ENCODE measurements around the gene CCDC188.

CCDC188 gene

DNA sequence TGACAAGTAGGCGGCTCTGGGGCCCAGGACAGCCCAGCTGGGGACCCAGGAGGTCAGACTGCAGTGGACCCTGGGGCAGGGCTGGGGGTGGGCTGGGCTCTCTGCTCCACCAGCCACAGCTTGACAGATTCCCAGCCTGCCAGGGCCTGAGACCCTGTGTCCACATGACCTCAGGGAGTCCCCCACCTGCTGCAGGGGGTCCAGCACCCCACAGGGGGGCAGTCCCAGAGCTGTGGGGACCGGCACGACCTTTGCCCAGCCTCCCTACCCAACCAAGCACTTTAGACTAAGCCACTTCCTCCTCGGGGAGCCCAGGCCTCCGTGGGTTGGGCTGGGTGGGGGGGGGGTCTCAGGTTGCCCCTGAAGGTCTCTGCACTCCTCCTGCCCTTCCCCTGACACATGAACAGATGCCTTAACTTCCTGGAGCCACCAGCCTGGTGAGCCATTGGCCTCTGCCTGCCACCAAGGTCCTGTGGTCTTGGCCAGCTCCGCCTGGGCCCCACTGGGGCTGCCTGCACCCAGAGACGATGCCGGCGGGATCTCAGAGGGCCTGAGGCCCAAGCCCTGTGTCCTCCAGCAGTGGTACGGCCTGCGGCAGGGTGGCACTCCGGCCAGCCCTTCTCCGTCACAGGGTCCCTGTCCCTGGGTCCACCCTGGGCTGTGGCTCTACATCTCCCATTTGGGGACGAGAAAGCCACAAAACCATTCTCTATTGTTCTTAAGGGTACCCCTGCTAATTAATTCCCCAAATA lies 3.4 kb downstream of the CCDC188 start:
- no peak for DNase-seq (ENCODE audit: low read depth)

DNA sequence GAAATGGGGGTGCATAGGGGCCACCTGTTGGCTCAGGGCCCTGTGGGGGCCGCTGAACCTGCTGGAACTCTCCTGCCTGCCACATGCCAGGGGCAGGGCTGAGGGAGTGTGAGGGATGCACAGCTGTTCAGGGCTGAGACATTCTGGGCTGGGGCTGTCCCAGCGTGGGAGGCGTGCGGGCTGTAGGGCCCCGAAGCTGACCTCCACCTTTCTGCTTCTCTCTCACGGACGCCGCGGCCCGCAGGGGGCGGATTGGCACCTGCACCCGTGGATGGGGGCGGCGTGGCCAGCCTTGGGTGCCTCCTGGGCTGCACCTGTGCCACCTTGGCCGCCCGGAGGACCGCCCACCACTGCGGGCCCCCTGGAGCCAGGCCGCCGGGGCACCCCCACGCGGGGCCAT lies 4.1 kb downstream of the CCDC188 start:
- no peak for DNase-seq (ENCODE audit: low read depth)

DNA sequence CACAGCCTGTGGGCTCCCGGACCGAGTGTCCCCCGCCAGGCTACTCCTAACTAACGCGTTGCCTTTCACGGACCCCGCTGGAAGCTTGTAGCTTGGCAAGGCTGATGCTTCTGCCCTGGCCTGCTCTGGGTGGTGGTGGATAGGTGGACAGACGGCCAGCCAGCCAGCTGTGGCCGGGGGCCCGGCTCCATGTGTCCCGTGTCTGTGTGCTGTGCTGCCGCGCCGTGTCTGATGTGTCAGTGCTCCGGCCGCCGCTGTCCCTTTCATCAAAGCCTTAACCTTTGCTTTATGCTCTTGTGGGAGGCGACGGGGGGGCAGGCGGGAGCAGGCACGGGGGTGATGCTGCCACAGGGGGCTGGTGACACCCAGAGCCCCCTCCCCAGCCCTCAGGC lies 5.0 kb downstream of the CCDC188 start:
- no peak for DNase-seq (ENCODE audit: low read depth)

DNA sequence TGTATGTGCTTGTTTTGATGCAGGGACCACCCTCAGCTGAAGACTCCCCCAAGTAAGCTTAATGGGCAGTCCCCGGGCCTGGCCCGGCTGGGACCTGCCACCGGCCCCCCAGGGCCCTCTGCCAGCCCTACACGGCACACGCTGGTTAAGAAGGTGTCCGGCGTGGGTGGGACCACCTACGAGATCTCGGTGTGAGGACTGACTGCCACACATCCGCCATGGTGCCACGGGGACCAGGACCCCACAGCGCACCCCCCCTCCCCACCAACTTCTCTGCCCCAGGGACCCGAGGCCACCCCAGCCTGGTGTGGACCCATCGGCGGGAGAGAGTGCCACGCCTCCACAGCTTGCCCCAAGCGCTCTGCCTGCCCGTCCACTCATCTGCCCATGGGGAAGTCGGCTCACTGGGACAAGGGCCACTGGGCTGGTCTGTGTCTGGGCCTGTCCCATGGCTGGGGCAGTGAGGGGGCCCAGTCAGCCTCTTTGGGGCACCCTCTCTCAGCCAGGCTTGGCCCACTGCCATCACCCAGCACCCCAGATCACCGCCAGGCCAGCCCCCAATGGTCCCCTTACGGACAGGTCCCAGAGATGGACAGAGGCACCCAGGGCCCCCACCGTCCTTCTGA lies 5.5 kb downstream of the CCDC188 start:
- DNase-seq (ENCODE audit: low read depth) = no peak

DNA sequence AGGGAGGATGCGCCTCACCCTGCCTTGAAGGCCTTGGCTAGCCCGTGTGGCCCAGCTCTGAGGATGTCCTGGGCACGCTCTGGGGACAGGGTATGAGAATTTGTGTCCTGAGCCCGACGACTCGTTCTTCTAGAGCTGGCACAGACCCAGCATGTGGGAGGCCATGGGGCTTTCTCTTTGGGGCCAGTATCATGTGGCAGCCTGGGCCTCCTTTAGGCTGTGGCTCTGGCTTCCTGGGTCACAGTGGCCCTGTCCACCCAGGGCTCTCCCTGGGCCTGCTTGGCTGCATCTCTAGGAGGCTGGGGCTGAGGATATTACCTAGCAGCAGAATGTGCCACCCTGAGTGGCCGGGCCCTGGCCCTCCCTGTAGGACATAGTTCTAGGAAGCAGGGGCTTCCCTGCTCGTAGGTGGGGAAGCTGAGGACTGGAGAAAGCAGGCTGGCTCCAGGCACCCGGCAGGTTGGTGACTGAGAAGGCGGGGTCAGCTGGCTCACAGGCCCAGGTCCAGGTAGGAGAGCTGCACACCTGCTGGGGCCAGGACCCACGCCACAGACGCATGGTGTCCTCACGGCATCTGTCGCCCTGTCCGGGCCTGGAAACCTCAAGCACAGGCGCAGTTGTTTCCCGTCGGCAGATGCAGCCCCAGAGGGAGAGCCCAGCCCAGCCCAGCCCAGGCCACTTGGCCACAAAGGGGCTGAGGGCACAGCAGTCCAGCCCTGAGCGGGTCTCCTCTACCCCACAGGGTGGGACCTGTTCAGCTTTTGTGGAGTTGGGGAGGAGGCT lies 6.8 kb downstream of the CCDC188 start:
- no peak for DNase-seq (ENCODE audit: low read depth)

DNA sequence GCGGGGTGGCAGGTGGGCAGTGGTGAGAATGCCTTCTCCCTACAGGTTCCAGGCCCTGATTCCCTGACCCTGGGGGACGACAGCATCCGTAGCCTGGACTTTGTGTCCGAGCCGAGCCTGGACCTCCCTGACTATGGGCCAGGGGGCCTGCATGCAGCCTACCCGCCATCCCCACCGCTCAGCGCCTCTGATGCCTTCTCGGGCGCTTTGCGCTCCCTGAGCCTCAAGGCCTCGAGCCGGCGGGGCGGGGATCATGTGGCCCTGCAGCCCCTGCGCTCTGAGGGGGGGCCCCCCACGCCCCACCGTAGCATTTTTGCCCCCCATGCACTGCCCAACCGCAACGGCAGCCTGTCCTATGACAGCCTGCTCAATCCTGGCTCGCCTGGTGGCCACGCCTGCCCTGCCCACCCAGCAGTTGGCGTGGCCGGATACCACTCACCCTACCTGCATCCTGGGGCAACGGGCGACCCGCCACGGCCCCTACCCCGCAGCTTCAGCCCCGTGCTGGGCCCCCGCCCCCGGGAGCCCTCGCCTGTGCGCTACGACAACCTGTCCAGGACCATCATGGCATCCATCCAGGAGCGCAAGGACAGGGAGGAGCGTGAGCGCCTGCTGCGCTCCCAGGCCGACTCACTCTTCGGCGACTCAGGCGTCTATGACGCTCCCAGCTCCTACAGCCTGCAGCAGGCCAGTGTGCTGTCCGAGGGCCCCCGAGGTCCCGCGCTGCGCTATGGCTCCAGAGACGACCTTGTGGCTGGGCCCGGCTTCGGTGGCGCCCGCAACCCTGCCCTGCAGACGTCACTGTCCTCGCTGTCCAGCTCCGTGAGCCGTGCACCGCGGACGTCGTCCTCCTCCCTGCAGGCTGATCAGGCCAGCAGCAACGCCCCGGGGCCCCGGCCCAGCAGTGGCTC lies 7.9 kb downstream of the CCDC188 start:
- no peak for DNase-seq (ENCODE audit: low read depth)

DNA sequence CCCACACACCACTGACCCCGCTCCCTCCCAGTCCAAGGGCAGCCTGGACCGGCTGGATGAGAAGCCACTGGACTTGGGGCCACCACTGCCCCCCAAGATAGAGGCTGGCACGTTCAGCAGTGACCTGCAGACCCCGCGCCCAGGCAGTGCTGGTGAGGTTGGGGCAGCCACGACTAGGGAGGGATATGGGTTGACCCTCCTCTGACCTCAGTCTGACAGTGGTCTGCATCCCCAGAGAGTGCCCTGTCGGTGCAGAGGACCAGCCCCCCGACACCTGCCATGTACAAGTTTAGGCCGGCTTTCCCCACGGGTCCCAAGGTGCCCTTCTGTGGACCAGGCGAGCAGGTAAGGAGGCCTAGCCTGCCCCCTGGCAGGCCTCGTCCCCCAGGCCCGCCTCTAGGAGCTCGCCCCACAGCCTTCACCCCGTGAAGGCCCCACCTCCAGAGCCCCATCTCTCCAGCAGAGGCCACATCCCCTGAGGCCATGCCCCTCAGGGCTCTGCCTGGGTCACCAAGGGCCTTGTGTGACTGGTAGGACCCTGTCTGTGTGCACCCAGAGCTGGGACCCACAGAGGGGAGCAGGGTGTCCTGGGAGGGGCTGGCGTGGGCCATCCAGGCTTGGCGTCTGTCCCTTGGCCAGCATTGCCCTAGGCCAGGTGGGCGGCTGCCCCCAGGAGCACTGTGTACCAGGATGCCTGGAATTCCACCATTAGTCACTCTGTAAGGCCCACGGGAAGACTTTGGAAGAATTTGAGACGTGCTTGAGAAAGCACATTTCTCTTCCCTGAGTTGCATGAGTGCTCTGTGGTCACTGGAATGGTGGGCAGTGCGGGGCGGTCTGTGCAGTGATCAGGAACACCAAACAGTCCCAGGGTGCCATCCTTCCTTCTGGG lies 9.4 kb downstream of the CCDC188 start:
- DNase-seq (ENCODE audit: low read depth) = no peak

DNA sequence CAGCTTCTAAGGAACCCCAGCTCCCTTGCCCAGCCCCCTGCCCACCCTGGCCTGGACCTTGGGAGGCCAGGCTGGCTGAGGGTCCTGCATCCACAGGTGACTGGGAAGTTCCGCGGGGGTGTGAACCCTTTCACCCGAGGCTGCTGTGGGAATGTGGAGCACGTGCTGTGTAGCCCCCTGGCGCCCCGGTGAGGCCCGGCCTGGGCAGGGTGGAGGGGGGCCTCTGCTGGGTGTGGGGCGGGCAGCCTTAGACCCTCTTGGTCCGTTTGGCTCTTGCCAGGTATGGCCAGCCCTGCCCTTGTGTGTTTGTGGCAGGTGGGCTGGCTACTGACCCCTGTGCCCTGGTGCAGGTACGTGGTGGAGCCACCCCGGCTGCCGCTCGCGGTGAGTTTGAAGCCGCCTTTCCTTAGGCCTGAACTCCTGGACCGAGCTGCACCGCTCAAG lies 10.3 kb downstream of the CCDC188 start:
- no peak for DNase-seq (ENCODE audit: low read depth)

DNA sequence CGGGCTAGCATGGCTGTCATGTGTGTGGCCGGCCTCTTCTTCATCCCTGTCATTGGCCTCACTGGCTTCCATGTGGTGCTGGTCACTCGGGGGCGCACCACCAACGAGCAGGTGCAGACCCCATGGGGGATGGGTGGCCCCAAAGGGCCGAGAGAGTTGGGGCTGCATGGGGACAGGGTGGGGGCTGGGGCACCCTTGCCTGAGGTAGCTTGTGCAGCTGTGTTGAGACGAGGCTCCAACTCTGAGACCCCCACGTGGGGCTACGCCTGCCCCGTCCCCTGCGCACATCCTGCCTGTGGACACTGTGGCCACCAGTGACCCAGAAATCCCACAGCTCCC lies 10.8 kb downstream of the CCDC188 start:
- DNase-seq (ENCODE audit: low read depth) = no peak

DNA sequence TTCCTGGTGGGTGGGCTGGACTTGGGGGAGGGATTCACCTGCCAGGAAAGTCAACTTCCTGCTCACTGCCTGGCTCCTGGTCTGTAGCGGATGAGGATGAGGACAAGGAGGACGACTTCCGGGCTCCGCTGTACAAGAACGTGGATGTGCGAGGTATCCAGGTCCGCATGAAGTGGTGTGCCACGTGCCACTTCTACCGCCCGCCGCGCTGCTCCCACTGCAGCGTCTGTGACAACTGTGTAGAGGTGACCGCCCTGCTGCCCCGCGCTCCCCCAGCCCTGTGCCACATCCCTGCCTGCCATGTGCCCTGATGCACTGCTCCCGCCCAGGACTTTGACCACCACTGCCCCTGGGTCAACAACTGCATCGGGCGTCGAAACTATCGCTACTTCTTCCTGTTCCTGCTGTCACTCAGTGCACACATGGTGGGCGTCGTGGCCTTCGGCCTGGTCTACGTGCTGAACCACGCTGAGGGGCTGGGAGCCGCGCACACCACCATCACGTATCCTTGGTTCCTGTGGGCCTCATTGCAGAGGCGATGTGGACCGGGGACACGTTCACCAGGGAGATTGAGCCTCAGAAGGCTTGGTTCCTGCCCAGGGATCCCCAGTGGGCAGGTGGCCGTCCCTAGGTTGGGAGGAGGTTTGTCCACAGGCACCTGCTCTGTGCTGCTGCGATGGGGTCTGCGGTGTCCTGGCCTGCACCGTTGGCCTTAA lies 11.3 kb downstream of the CCDC188 start:
- no peak for DNase-seq (ENCODE audit: low read depth)

DNA sequence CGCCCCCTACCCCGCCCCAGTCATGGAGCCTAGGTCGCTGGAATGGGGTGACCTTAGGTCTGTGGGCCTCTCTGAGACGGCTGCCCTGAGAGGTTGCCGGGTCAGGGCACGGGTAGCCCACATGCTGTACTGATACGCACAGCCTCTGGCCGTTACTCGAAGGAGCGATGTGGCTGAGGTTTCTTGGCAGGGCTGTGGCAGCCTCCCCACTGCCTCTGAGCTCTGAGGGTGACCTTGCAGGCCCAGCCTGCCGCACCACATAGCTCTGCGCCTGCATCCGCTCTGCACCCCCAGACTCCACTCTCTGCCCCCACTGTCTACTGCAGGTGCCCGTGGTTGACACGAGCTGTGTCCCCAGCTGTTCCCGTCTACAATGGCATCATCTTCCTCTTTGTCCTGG lies 12.0 kb downstream of the CCDC188 start:
- no peak for DNase-seq (ENCODE audit: low read depth)

DNA sequence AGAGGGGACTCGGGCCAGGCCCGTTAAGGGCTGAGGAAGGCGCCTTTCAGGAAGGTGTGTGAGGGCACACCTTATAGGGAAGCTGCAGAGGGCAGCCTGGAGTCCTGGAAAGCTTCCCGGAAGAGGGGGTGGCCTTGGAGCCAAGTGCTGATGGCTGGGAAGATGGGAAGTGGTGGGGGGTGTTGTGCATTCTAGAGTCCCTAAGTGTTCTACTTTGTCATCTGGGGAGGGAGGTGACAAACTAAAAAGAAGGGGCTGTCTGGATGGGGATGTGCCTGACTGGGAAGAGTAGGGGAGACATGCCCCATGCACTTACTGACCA lies 12.5 kb downstream of the CCDC188 start:
- no peak for DNase-seq (ENCODE audit: low read depth)

DNA sequence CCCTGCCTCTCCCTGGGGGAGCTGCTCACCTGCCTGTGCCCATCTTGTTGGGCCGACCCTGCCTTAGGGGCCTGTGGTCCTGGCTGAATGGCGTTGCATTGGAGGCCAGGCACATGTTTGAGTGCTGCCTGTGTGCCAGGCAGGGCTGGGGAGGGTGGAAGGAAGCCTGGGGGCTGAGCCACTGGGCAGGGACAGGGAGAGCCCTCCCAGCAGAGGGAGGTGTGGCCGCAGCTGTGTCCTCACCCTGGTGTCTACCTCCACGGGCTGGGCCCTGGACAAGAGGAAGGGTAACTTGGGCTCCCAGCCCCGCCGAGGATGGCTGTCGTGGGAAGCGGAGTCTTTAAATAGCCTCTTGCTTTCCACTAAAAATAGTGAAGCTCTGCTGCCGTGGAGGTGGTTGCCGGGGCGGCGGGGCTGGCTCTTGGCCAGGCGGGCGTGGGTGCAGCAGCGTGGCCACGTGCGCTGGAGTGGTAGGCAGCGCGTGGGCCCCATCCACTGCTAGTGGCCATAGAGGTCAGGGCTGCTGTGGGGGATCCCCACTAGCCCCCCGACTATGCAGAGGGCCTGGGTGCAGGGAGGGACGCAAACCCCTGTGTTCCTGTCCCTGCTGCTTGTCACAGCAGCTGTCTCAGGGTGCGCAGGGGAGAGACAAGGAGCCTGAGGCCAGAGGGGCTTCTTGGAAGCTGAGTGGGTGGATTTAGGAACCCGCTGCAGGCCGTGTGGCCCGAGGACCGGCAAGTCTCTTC lies 13.0 kb downstream of the CCDC188 start:
- no peak for DNase-seq (ENCODE audit: low read depth)

DNA sequence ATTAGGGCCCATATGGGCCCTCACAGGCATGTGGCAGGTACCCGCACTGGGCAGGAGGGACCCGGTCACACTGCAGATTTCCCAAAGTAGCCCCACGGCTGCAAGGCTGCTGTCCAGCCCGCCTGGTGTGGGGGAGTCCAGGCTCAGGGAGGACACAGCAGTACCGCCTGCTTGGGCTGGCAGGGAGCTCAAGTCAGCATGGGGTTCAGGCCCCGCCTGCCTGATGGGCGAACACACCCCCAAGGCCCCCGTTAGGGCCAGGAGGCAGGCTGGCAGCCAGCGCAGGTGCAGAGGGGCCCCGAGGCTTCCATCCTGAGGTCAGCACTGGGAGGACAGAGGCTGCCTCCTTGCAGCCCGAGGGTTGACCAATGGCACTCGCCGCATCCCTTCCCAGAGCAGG lies 13.7 kb downstream of the CCDC188 start:
- DNase-seq (ENCODE audit: low read depth) = no peak

DNA sequence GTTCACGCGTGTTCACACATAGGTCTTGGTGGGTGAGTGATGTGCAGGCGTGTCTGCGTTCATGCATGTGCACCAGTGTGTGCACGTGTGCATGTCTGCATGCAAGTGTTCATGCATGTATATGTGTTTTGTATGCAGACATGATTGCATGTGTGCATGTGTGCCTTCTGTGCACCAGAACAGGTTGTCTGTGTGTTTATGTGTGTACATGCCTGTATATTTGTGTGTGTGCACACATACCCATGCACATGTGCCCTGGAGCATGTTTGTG lies 14.3 kb downstream of the CCDC188 start:
- DNase-seq (ENCODE audit: low read depth) = no peak

DNA sequence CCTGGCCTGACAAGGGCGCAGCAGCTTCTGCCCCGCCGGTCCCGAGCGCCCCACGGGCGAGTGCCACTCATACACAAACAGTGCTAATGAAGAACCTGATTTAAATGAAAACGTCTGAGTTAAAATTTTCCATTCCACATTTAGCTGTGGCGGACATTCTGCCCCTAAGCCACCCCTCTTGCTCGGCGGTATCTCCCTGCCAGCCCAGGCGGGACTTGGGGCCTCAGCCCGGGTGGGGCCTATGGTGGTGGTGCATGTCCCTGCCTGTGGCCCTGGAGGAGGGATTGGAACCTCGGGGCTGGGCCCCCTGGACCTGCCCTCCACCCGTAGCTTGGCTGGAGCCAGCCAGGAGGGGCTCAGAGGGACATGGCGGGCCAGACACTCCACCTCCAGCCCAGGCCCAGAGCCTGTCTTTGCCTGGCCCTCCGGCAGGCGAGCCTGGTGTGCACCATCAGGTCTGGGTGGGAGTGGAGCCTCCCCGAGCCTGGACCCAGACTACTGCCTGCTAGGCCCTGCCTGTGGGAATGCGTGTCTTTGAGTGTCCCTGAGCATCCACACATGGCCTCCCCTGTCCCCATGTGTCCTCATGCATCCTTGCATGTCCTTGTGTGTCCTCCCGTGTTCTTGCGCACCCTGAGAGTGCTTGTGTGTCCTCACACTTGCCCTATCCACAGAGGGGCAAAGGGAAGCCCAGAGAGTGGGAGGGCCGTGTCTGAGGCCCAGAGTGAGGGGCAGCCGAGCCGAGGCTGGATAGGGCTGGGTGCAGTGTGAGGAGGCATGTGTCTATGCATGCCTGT lies 14.9 kb downstream of the CCDC188 start:
- DNase-seq (ENCODE audit: low read depth) = no peak

DNA sequence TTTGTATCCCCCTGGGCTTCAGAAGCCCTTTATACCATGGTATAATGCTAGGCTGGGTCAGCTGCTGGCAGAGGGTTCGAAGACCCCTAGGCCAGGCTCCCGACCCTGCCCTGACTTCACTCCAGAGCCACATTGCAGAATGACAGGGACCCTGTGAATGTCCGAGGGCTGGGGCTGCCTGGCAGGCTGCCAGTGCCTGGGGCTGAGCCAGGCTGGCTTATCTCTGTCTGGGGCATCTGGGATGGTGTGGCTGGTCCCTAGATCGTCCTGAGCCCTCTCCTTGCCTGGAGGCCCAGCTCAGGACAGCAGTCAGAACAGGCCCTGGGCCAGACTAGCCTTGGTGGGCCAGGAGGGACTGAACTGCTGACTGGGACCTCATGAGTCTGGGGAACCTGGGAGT lies 15.6 kb downstream of the CCDC188 start:
- DNase-seq (ENCODE audit: low read depth) = no peak

DNA sequence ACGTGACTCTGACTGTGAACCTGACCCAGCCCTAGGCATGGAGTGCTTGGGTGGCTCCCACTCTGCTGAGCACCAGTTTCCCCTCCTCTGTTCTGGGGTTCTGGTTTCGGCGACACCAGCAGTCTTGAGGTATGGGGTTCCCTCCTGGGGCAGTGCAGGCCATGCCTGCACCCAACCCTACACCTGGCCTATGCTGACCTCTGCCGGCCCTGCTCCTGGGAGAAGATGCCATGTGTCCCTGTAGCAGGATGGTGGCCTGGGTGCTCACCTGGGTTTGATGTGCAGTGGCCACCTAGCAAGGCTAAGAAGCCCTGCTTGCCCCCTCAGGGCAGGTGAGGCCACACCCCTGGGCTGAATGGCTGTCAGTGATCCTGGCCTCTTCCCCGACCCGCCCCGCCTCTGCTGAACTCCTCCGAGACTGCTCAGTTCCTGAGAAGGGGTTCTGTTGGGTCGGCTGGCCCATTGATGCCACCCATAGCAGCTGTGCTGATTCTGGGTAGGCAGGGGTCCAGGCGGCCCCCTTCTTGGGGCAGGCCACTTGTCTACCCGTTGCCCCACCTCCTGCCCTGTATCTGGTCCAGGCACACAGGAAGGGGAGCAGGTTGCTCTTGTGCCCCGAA lies 16.8 kb downstream of the CCDC188 start:
- DNase-seq (ENCODE audit: low read depth) = no peak

DNA sequence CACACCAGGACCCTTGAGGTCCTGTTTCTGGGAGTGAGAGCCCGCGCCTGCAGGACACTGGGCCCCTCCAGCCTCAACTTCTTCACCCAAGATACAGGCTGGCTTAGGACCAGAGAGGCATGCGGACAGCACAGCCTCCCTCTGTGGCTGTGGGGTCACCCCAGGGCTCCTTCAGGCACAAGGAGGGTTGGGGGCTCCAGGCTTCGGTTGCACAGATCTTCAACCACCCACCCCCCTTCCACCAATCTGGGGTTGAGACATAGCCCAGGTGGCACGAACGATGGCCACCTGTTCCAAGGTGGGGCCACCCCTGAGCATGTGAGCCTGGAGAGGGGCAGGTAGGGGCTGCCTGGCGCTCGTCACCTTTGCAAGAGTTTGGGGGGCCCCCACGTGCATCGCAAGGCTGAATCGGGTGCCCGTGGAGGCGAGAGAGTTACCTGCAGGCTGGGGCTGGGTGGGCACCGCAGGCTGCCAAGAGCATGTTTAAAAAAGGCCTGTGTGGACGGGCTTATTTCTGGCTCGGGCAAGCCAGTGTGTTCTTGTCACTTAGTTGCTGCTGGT lies 18.1 kb downstream of the CCDC188 start:
- DNase-seq (ENCODE audit: low read depth) = no peak

Measured in stromal cell of bone marrow (primary cell).